GM18505 (cell line): ENCODE results near the gene NGB.

Experiments used
- ATAC-seq: cut with Tn5 transposase; IDR thresholded peaks from one replicate; pipeline ENCODE4 v1.9.1; 2021; ENCODE audit not compliant: unreplicated experiment
- POLR2A ChIP-seq: IDR thresholded peaks from 4 replicates; pipeline ENCODE4 v1.6.1; 2011; ENCODE audit warnings: borderline replicate concordance; ENCODE audit not compliant: insufficient read depth, insufficient read length; ENCODE audit errors: extremely low read depth

Gene NGB

GRCh38 chr14:77265187-77265515 lies 5.9 kb downstream of the NGB start:
- no peak for ATAC-seq
- TF ChIP-seq POLR2A, result no peak

GRCh38 chr14:77264466-77265186 lies 6.4 kb downstream of the NGB start:
- TF ChIP-seq POLR2A, result no peak
- no peak for ATAC-seq

GRCh38 chr14:77260631-77261030 lies 10.4 kb downstream of the NGB start:
- no peak for TF ChIP-seq POLR2A

GRCh38 chr14:77260199-77260598 lies 10.8 kb downstream of the NGB start:
- no peak for TF ChIP-seq POLR2A
- no peak for ATAC-seq

More at GRCh38 chr14:77260631-77261030, 10.4 kb downstream of the NGB start:
- no peak for ATAC-seq

GRCh38 chr14:77259025-77259715 lies 11.8 kb downstream of the NGB start:
- no peak for TF ChIP-seq POLR2A
- ATAC-seq, result no peak

- TF ChIP-seq POLR2A, result no peak
- no peak for ATAC-seq
These were observed 12.4 kb downstream of the NGB start for GRCh38 chr14:77258566-77258965.

GRCh38 chr14:77257700-77258099 lies 13.3 kb downstream of the NGB start:
- no peak for TF ChIP-seq POLR2A
- ATAC-seq, result no peak

- ATAC-seq, result no peak
These were observed 14.3 kb downstream of the NGB start for GRCh38 chr14:77256694-77257093.

GRCh38 chr14:77253333-77254190 lies 17.4 kb downstream of the NGB start:
- ATAC-seq, result no peak
- no peak for TF ChIP-seq POLR2A

More at GRCh38 chr14:77256694-77257093, 14.3 kb downstream of the NGB start:
- no peak for TF ChIP-seq POLR2A

GRCh38 chr14:77251870-77252269 lies 19.1 kb downstream of the NGB start:
- no peak for TF ChIP-seq POLR2A
- no peak for ATAC-seq

GRCh38 chr14:77250927-77251326 lies 20.1 kb downstream of the NGB start:
- ATAC-seq, result no peak
- TF ChIP-seq POLR2A, result no peak

GRCh38 chr14:77249286-77249685 lies 21.7 kb downstream of the NGB start:
- ATAC-seq, result no peak
- TF ChIP-seq POLR2A, result no peak

GRCh38 chr14:77248666-77249065 lies 22.3 kb downstream of the NGB start:
- TF ChIP-seq POLR2A, result no peak
- ATAC-seq, result no peak
